ENCODE measurements around the gene DNAJC13.

GRCh38 chr3:132536442-132537153, 119.3 kb downstream of the DNAJC13 start:
- TF ChIP-seq CTCF (IDR thresholded peaks at IDR 0.05; ENCODE audit: low read depth, low read length, poor library complexity, severe bottlenecking) (no peak), EZH2phosphoT487 (IDR thresholded peaks at IDR 0.05; ENCODE audit: borderline replicate concordance, low read length) (no peak)
